HK-2 (cell line): ENCODE data around the gene TMEM175.
"Not testable (repeated sequence)": the region's sequence is repeated elsewhere in the genome, so short reads cannot be mapped to it uniquely, and the experiment has no call there.

ENCODE experiments used
- DNase-seq: peaks from one replicate; pipeline ENCODE4 v3.0.0-alpha.2; 2018; ENCODE audit not compliant: unreplicated experiment

Gene TMEM175

GRCh38 chr4:988726-989721 is 56.8 kb downstream of the TMEM175 start:
- DNase-seq: no peak

- no peak for DNase-seq
These were observed 57.6 kb downstream of the TMEM175 start for GRCh38 chr4:989722-990471.

GRCh38 chr4:990746-991367 is 58.6 kb downstream of the TMEM175 start:
- no peak for DNase-seq

GRCh38 chr4:991451-992296 is 59.4 kb downstream of the TMEM175 start:
- DNase-seq: no peak

- peak; percentile 95 for DNase-seq
These were observed 60.2 kb downstream of the TMEM175 start for GRCh38 chr4:992297-993110.

- peak; percentile 80 for DNase-seq
These were observed 61.1 kb downstream of the TMEM175 start, which contains the start of gene SLC26A1 for GRCh38 chr4:993111-994029. TSS of gene SLC26A1 (minus strand) at chr4:993404. CDS start at chr4:991703, 1,701 bp downstream.

GRCh38 chr4:995311-996026 is 63.2 kb downstream of the TMEM175 start:
- no peak for DNase-seq

GRCh38 chr4:996030-996996 is 64.1 kb downstream of the TMEM175 start:
- DNase-seq: no peak

- DNase-seq: no peak
These were observed 64.7 kb downstream of the TMEM175 start for GRCh38 chr4:996997-997374.

- no peak for DNase-seq
These were observed 65.3 kb downstream of the TMEM175 start for GRCh38 chr4:997375-998071.

GRCh38 chr4:998096-998691 is 65.9 kb downstream of the TMEM175 start:
- no peak for DNase-seq

GRCh38 chr4:999240-999863 is 67.1 kb downstream of the TMEM175 start:
- DNase-seq: not testable (repeated sequence)

- no peak for DNase-seq
These were observed 67.7 kb downstream of the TMEM175 start for GRCh38 chr4:999882-1000425.

- no peak for DNase-seq
These were observed 68.5 kb downstream of the TMEM175 start for GRCh38 chr4:1000686-1001260.

- no peak for DNase-seq
These were observed 69.4 kb downstream of the TMEM175 start for GRCh38 chr4:1001561-1002130.
